Testis (tissue), 3 donors: ENCODE data around the gene ITGA5. TPM values are rescaled to one million over a fixed set of nuclear protein-coding genes. Genes with fewer than 3 reads are reported as not detected.

ENCODE experiments used
- DNase-seq: peaks from one replicate; pipeline ENCODE4 v3.0.0-alpha.2; 2019
- H3K27ac ChIP-seq, 2 donors: fragments of 200-600 bp; sonication (generic); one replicate each; pipeline ENCODE4 v1.5.1; 2019
- H3K27me3 ChIP-seq: fragments of 200-600 bp; sonication (generic); one replicate; pipeline ENCODE4 v1.5.1; 2019
- H3K36me3 ChIP-seq: fragments of 200-600 bp; sonication (generic); one replicate; pipeline ENCODE4 v1.5.1; 2017; ENCODE audit warnings: low read depth; ENCODE audit errors: missing control alignments
- H3K4me1 ChIP-seq: fragments of 200-600 bp; sonication (generic); one replicate; pipeline ENCODE4 v1.5.1; 2019
- H3K4me3 ChIP-seq, 2 donors: fragments of 200-600 bp; sonication (generic); one replicate each; pipeline ENCODE4 v1.5.1; 2017 to 2019
- H3K9me3 ChIP-seq: fragments of 200-600 bp; sonication (generic); one replicate; pipeline ENCODE4 v1.5.1; 2017
- CTCF ChIP-seq, 3 experiments: fragments of 450-650 bp in 2 of 3; fragments of 200-600 bp in 1 of 3; sonication (generic) in 1 of 3; IDR thresholded peaks; one replicate each; pipeline ENCODE4 v1.5.1; 2016 to 2019; ENCODE audit warnings: antibody characterized with exemption in 3 of 3, mild to moderate bottlenecking in 2 of 3, moderate library complexity in 1 of 3
- POLR2A ChIP-seq: fragments of 450-650 bp; IDR thresholded peaks from one replicate; pipeline ENCODE4 v1.6.1; 2017; ENCODE audit warnings: antibody characterized with exemption, mild to moderate bottlenecking, moderate library complexity
- WGBS, 2 donors: methylation state at CpG; one replicate each; pipeline ENCODE4 v1.1.5; 2018; 5-methylcytosine and 5-hydroxymethylcytosine counted together
- intact Hi-C: fragments of 100-400 bp; cut with DNase I; formaldehyde crosslinking; loops from one replicate; pipeline ENCODE4 v1.15.1; 2023; ENCODE audit warnings: low total_unique reads
- polyA plus RNA-seq: library from polyadenylated mRNA; stranded (reverse); fragments of 350-450 nt; fragmentation: Illumina TruSeq; extraction: RNeasy Lipid Tissue Mini Kit (QIAGEN cat#74804); gene quantifications from one replicate; pipeline ENCODE4 v1.2.3, GENCODE V29; 2014; ENCODE audit warnings: low read depth, low replicate concordance; ENCODE audit not compliant: insufficient read depth
- total RNA-seq, 2 donors: library from RNA; depleted of rRNA; stranded (reverse); fragments of >200 nt; gene quantifications; one replicate each; pipeline ENCODE4 v1.2.3, GENCODE V29; 2016

The ITGA5 gene
- total and polyA plus RNA-seq, 3 donors from 2014 or later = 9.0 to 16.3 (median 10.7) TPM

GRCh38 chr12:54428050-54429013 is 9.3 kb upstream of the ITGA5 start:
- peaks cover 4% of the 10 kb centered on the region for H3K4me1 ChIP-seq
- no peak overlapping the region for H3K27ac ChIP-seq

GRCh38 chr12:54427106-54427505 is 8.0 kb upstream of the ITGA5 start:
- H3K9me3 ChIP-seq = no peaks in the 10 kb centered on the region
- intact Hi-C loops = no loop called here
- peaks cover 4% of the 10 kb centered on the region for H3K4me1 ChIP-seq
- no peaks in the 10 kb centered on the region for H3K36me3 ChIP-seq
- H3K27ac ChIP-seq = no peak overlapping the region
- DNase-seq = no peak
- TF ChIP-seq CTCF (IDR thresholded peaks at IDR 0.05) = no peak
- TF ChIP-seq POLR2A = no peak
- 89 to 93% methylated on average over 3 to 4 of the region's 4 CpGs for WGBS, 2 donors
- H3K27me3 ChIP-seq = no peaks in the 10 kb centered on the region
- no peak overlapping the region for H3K4me3 ChIP-seq

More at GRCh38 chr12:54428050-54429013, 9.3 kb upstream of the ITGA5 start:
- 50 to 63% methylated on average over 9 to 13 of the region's 13 CpGs for WGBS, 2 donors
- DNase-seq = no peak
- H3K36me3 ChIP-seq = no peaks in the 10 kb centered on the region
- intact Hi-C loops = no loop called here
- no peak for TF ChIP-seq CTCF (IDR thresholded peaks at IDR 0.05)
- no peak for TF ChIP-seq POLR2A
- H3K9me3 ChIP-seq = no peaks in the 10 kb centered on the region
- no peaks in the 10 kb centered on the region for H3K27me3 ChIP-seq
- H3K4me3 ChIP-seq = no peak overlapping the region

GRCh38 chr12:54426690-54427089 is 7.6 kb upstream of the ITGA5 start:
- DNase-seq = no peak
- Histone ChIP-seq H3K4me3 (no peak overlapping the region), H3K27me3 (no peaks in the 10 kb centered on the region), H3K36me3 (no peaks in the 10 kb centered on the region), H3K9me3 (no peaks in the 10 kb centered on the region), H3K27ac (no peak overlapping the region), H3K4me1 (peaks cover 4% of the 10 kb centered on the region)
- TF ChIP-seq POLR2A (no peak), CTCF (IDR thresholded peaks at IDR 0.05) (no peak)
- 91 to 93% methylated on average over 3 of the region's 3 CpGs for WGBS, 2 donors
- intact Hi-C loops = no loop called here

- intact Hi-C loops = no loop called here
- H3K27ac ChIP-seq = no peak overlapping the region
- no peak overlapping the region for H3K4me3 ChIP-seq
- no peaks in the 10 kb centered on the region for H3K9me3 ChIP-seq
- 50 to 59% methylated on average over 2 of the region's 2 CpGs for WGBS, 2 donors
- TF ChIP-seq POLR2A (no peak), CTCF (IDR thresholded peaks at IDR 0.05) (no peak)
- peaks cover 4% of the 10 kb centered on the region for H3K4me1 ChIP-seq
- no peaks in the 10 kb centered on the region for H3K36me3 ChIP-seq
- DNase-seq = no peak
- H3K27me3 ChIP-seq = no peaks in the 10 kb centered on the region
These were observed 6.6 kb upstream of the ITGA5 start for GRCh38 chr12:54425702-54426101.
